Activated naive CD4-positive, alpha-beta T cell treated with anti-CD3 and anti-CD28 coated beads, Interleukin-2, amount 50 U/mL, for 24 hours (primary cell): ENCODE data around the gene PSMB8.

Experiments
- H3K27ac Mint-ChIP-seq: one replicate; pipeline ENCODE4 v1.8.0; 2021; ENCODE audit warnings: mild to moderate bottlenecking, mixed read lengths
- H3K27me3 Mint-ChIP-seq: one replicate; pipeline ENCODE4 v1.8.0; 2021; ENCODE audit warnings: mixed read lengths
- H3K36me3 Mint-ChIP-seq: one replicate; pipeline ENCODE4 v1.8.0; 2021; ENCODE audit warnings: mixed read lengths
- H3K4me1 Mint-ChIP-seq: one replicate; pipeline ENCODE4 v1.8.0; 2021; ENCODE audit warnings: mixed read lengths
- H3K4me3 Mint-ChIP-seq: one replicate; pipeline ENCODE4 v1.8.0; 2021; ENCODE audit warnings: mild to moderate bottlenecking, mixed read lengths
- H3K9me3 Mint-ChIP-seq: one replicate; pipeline ENCODE4 v1.8.0; 2021; ENCODE audit warnings: mixed read lengths

The PSMB8 gene

GRCh38 chr6:32799168-32799567 is 44.7 kb downstream of the PSMB8 start:
- no peaks in the 10 kb centered on the region for H3K9me3 Mint-ChIP-seq
- H3K4me3 Mint-ChIP-seq = no peak overlapping the region
- peaks cover 17% of the 10 kb centered on the region for H3K27me3 Mint-ChIP-seq
- peaks cover 20% of the 10 kb centered on the region for H3K4me1 Mint-ChIP-seq
- H3K27ac Mint-ChIP-seq = no peak overlapping the region
- peaks cover 3% of the 10 kb centered on the region for H3K36me3 Mint-ChIP-seq

GRCh38 chr6:32796848-32797776 is 46.7 kb downstream of the PSMB8 start:
- Mint-ChIP-seq H3K9me3 (no peaks in the 10 kb centered on the region), H3K4me3 (peak overlapping the region; percentile 70), H3K27me3 (peaks cover 9% of the 10 kb centered on the region), H3K4me1 (peaks cover 27% of the 10 kb centered on the region), H3K36me3 (peaks cover 3% of the 10 kb centered on the region), H3K27ac (no peak overlapping the region)

DNA sequence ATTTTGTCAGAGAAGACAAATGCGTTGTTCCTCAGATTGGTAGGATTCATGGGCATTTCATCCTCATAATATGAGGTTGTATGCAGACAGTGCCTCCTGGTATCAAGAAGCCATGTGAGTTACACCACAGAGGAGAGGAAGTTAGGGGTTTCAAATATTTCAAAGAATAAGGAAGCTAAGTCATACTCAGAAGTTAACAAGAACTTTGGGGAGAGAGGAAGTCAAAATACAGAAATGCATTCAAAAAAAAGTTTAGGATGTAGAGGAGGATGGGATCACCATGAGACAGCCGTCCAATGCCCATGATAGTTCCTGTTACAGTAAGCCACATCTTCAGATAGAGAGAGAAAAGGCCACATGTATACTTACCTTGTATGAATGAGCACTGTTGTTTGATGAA is 49.3 kb downstream of the PSMB8 start:
- H3K36me3 Mint-ChIP-seq = peaks cover 3% of the 10 kb centered on the region
- no peak overlapping the region for H3K4me3 Mint-ChIP-seq
- peaks cover 10% of the 10 kb centered on the region for H3K27me3 Mint-ChIP-seq
- H3K27ac Mint-ChIP-seq = no peak overlapping the region
- peaks cover 27% of the 10 kb centered on the region for H3K4me1 Mint-ChIP-seq
- no peaks in the 10 kb centered on the region for H3K9me3 Mint-ChIP-seq

- Mint-ChIP-seq H3K27me3 (peaks cover 10% of the 10 kb centered on the region), H3K4me1 (peaks cover 27% of the 10 kb centered on the region), H3K9me3 (no peaks in the 10 kb centered on the region), H3K36me3 (no peaks in the 10 kb centered on the region), H3K27ac (no peak overlapping the region), H3K4me3 (no peak overlapping the region)
Measured at GRCh38 chr6:32792901-32793435, 50.9 kb downstream of the PSMB8 start.
